G401.6 (cell line): Measurements from ENCODE around the gene GCNT1.
"Not testable (repeated sequence)": the region's sequence is repeated elsewhere in the genome, so short reads cannot be mapped to it uniquely, and the experiment has no call there.

ENCODE experiments used
- FAIRE-seq: peaks from 2 replicates; lab custom pipeline; 2012; peaks lifted over from hg19 to GRCh38; lab: Jason Lieb, UNC

GCNT1 gene

DNA sequence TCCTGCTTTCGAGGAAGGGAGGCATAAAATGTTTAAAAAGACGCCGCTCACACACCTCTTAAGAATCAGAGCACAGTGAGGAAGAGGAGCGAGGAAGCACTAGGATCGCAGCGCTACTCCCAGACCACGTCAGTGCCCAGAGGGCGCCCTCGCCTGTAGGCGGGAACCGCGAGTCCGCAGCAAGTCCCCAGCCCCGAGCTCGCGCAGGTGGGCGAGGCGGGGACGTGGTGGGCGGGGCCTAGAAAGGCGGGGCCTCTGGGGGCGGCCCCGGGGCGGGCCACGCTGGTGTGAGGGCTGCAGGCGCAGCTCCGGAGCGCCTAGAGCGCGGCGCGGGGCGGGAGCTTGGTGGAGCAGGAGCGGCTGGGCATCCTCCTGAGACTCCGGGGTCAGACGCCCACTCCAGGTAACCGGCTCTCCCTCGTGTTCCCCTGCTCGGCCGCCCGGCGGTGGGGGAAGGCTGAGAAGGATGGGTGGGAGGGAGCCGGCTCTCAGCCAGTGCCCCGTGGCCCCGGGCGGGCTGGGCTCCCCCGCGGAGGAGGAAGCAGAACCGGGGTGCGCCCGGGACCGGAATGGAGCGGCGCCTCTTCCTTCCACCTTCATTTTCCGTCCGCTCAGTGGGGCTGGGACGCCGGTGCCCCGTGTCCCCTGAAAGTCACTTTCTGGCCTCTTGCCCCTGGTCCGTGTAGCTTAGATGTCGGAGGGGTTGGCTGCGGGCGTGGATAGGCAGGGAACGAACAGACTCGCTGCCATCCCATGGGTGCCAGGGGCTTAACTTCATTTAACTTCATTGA, at the start of gene GCNT1:
TSS of gene GCNT1 (plus strand) at position 280 of the 791 bp plus-strand sequence. CDS start 43,200 bp downstream, outside the sequence.
- FAIRE-seq = no peak

DNA sequence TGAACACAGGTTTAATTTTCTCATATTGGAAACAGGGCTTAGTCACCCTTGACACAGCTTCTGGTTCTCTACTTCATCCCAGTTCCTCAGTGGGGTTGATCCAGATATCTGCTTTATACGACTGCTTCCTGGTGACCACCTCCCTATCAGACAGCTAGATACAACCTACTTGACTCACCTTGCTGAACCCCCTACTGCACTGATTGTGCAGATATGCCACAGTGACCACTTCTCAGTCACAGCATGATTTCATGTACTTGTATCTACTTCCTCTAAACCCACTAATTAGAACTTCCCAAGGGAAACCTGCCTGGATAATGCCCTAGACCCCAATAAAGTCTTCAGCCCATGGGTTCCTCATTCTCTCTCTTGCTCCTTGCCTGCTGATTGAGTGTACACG, 46.3 kb upstream of the GCNT1 start:
- no peak for FAIRE-seq

DNA sequence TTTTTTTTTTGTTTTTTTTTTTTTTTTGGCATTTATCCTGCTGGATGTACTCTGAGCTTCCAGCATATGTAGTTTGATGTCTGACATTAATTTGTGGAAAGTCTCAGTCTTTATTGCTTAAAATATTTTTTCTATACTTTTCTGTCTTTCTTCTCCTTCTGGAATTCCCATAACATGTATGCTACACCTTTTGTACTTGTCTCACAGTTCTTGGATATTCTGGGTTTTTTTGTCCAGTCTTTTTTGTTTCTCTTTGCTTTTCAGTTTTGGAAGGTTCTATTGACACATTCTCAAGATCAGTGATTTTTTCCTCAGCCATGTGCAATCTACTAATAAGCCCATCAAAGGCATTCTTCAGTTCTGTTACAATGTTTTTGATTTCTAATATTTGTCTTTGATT, 45.3 kb upstream of the GCNT1 start:
- no peak for FAIRE-seq

DNA sequence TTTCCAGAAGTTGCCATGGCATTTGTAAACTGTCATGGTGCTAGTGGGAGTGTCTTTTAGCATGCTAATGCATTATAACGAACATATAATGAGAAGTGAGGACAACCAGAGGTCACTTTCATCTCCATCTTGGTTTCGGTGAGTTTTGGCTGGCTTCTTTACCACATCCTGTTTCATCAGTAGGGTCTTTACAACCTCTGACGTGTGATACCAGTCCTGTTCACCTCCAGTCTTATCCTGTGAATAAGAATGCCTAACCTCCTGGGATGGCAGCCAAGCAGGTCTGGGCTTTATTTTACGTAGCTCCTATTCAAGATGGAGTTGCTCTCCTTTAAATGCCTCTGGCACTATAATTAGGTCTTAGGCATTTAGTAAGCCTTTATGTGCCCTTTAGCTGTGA, 44.3 kb upstream of the GCNT1 start:
- no peak for FAIRE-seq

DNA sequence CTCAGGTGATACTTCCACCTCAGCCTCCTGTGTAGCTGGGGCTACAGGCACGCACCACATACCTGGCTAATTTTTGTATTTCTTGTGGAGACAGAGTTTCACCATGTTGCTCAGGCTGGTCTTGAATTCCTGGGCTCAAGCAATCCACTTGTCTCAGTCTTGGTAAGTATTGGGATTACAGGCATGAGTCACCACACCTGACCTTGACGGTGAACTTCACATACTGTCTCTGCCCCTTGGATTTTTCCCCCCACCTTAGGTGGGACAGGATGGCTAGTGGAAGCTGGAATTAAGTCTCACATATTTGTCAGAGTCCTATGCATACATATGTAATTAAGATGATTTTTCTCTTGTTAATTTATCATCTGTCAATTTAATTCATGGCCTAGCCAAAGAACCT, 43.8 kb upstream of the GCNT1 start:
- no peak for FAIRE-seq

DNA sequence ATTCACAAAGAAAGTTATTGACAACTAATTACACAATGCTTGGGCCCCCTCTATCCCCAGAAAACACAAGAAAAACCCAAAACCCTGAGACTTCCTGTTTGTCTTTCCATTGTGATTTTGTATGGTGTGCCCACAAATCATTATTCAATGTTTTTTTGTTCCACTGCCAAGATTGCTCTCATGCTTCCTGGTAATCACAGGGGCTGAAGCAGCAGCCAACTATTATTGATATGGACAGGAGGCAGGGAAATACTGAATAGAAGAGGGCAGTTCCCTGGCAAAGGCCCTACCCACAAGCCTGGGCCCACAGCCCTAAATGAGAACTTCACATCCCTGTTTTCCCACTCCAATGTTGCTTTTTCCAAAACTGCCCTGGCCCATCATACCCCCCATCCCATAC, 43.3 kb upstream of the GCNT1 start:
- FAIRE-seq = no peak

DNA sequence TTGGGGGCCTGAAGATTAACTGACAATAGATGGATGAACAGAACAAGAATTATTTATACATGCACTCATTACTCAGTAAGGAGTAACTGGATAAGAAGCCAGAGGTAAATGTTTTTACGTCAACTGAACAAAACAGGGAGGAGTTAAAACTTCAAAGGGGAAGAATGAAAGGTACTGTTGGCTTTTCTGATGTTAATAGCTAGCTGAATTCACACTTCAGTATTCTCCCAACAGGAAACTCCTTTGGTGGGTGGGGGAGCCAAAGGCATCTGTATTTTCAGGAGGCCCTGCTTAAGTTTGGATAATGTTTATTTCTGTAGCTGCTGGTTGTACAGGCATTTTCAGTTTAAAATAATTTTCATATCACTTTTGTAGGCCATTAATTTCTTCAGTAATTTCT, 41.6 kb upstream of the GCNT1 start:
- FAIRE-seq = no peak

DNA sequence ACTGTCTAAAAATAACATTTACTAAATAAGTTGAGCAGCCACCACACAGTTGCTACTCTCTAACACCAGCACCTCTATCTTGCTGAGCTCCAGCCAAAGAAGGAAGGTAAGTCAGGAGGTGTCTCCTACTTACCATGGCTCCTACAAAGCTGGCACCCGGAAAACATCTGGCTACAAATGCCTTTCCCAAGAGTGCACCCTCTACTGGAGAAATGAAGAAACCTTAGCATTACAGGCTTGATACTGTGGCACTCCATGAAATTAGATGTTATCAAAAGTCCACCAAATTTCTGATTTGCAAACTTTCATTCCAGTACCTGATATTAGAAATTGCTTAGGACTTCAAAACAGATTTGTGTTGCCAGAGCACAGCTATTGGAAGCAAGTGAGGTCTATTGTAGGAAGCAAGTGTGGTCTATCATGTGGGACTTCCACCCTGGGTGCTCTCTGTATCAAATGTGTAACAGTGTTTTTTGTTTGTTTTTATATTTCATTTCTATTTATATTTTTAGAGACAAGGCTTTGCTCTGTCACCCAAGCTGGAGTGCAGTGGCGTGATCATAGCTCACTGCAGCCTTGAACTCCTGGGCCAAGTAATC, 39.1 kb upstream of the GCNT1 start:
- peak; percentile 21 for FAIRE-seq

DNA sequence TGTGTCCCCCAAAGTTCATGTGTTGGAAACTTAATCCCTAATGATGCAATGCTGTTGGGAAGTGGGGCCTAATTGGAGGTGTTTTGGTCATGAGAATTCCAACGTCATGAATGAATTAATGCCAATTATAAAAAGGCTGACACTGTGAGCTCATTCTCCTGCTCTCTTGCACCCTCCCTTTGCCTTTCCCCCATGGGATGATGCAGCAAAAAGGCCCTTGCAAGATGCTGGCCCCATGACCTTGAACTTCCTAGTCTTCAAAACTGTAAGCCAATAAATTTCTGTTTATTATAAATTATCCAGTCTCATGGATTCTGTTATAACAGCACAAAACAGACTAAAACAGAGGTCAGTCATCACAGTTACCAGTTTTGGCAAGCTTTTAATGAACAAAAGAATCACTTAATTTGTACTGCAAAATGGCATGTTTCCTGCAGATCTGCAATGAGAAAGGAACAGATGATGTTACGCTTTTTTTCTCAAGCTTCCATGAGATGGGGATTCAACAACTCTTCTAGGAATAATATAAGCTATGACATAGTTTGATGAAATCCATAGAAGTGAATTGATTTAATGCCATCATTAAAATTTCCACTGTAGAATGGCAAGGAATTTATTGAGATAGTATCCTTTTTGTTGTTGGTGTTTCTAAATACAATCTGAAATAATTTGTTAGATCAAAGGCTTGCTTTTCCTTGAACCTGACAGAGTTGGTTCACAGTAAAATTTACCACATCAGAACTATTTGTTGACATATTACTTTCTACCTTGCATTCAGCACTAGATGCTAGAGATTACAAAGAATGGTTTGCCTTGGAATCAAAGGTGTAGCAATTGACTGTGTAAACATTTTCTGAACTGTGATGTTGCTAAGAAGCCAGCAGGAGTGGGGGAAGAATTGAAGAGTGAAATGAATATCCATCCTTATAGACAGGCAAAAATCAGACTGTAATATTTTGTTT, 35.5 kb upstream of the GCNT1 start:
- no peak for FAIRE-seq

DNA sequence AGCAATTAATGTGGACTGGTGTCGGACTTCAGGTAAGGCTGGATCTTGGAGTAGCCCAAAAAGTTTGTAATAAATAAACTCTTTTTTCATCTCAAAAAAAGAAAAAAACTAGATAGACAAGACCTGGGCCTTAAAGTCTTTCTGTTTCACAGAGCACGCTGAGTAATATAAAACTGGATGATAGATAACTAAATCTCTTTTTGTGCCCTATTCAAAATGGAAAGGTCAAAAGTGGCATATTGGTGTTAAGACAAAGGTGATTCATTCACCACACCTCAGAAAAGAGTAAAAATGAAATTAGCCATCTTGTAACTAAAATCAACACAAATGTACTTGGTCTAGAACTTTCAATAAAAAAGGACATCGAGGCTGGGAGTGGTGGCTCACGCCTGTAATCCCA, 34.5 kb upstream of the GCNT1 start:
- no peak for FAIRE-seq

DNA sequence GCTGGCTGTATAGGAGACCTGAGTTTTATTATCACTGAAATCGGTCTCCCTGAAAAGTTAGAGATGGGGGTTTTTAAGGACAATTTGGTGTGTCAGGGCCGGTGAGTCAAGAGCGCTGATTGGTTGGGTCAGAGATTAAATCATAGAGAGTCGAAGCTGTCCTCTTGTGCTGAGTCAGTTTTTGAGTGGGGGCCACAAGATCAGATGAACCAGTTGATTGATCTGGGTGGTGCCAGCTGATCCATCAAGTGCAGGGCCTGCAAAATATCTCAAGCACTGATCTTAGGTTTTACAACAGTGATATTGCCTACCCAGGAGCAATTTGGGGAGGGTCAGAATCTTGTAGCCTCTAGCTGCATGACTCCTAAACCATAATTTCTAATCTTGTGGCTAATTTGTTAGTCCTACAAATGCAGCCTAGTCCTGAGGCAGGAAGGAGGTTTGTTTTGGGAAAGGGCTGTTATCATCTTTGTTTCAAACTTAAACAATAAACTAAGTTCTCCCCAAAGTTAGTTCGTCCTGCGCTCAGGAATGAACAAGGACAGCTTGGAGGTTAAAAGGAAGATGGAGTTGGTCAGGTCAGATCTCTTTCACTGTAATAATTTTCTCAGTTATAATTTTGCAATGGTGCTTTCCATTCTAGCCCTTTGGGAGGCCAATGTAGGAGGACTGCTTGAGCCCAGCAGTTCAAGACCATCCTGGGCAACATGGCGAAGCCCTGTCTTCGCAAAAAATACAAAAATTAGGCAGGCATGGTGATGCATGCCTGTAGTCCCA, 33.1 kb upstream of the GCNT1 start:
- no peak for FAIRE-seq

DNA sequence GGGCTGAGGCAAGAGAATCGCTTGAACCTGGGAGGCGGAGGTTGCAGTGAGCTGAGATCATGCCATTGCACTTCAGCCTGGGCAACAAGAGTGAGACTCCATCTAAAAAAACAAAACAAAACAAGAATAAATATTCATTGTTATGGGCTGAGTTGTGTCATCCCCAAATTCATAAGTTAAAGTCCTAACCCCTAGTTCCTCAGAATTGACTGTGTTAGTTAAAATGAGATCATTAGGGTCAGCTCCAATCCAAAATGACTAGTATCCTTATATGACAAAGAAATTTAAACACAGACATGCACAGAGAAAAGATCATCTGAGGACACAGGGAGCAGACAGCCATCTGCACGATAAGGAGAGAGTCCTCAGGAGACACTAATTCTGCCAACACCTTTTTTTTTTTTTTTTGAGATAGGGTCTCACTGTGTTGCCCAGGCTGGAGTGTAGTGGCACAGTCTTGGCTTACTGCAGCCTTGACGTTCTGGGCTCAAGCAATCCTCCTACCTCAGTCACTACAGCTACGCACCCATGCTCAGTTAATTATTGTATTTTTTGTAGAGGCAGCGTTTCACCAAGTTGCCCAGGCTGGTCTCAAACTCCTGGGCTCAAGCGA, 32.1 kb upstream of the GCNT1 start:
- no peak for FAIRE-seq

DNA sequence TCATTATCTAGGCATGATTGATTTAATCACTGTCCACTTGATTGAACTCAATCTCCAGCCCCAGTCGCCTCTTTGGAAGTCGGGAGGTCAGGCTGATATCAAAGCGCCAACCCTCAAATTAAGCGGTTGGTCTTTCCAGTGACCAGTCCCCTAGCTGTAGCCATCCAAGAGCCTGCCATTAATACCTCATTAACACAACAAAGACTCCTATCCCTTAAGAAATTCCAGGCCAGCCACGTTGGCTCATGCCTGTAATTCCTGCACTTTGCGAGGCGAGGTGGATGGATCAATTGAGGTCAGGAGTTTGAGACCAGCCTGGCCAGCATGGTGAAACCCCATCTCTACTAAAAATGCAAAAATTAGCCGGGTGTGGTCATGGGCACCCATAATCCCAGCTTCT, 27.4 kb upstream of the GCNT1 start:
- no peak for FAIRE-seq

DNA sequence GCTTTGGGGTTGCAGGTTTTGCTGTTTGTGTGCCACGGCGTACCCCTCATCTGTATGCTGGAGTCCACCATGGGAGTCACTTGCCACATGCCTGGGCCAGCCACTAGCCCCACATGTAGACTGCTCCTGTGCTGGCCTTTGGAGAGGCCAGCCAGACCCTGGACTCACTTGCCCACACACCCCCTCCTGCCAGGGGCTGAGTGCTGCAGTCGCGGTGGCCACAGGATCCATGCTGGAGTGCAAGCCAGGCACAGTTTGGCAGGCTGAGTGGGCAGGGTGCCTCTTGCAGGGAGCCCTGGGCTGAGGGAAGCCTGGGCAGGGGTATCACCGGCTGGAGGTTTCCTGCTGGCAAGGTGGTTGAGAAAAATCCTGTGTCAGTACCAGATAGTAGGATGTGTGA, 25.6 kb upstream of the GCNT1 start:
- FAIRE-seq = no peak

DNA sequence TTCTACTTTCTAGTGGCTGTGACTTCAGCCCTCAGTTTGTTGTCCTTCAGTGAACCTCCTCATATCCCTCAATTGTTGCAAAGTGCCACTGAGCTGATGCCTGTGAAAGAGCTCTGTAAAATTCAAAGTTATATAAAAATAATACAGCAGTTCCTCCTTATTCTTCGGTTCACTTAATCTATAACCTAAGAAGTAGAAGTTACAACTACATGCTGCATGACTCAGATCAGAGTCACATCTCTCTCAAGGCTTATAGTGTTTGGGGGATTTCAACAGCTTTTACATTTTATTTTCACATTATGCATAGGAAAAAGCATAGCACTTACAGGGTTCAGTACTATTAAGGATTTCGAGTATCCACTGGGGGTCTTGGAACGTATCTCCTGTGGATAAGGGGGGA, 25.1 kb upstream of the GCNT1 start:
- FAIRE-seq = no peak

DNA sequence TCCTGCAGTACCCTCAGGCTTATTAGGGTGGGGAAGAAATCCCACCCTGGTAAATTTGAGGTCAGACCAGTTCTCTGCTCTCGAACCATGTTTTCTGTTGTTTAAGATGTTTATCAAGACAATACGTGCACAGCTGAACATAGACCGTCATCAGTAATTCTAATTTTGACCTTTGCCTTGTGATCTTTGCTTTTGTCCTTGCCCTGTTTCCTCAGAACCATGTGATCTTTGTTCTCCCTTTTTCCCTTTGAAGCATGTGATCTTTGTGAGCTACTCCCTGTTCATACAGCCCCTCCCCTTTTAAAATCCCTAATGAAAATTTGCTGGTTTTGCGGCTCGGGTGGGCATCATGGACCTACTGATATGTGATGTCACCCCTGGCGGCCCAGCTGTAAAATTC, 24.1 kb upstream of the GCNT1 start:
- not testable (repeated sequence) for FAIRE-seq

DNA sequence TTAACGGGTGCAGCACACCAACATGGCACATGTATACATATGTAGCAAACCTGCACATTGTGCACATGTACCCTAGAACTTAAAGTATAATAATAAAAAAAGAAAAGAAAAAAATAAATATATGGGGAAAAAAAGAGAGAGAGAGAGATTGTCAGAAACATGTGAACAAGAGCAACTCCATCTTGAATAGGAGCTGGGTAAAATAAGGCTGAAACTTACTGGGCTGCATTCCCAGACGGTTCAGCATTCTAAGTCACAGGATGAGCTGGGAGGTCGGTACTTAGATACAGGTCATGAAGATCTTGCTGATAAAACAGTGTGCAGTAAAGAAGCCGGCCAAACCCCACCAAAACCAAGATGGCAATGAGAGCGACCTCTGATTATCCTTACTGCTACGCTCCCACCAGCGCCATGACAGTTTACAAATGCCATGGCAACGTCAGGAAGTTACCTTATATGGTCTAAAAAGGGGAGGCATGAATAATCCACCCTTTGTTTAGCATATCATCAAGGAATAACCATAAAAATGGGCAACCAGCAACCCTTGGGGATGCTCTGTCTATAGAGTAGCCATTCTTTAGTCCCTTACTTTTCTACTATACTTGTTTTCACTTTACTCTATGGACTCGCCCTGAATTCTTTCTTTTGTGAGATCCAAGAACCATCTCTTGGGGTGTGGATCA, 21.8 kb upstream of the GCNT1 start:
- FAIRE-seq = not testable (repeated sequence)

DNA sequence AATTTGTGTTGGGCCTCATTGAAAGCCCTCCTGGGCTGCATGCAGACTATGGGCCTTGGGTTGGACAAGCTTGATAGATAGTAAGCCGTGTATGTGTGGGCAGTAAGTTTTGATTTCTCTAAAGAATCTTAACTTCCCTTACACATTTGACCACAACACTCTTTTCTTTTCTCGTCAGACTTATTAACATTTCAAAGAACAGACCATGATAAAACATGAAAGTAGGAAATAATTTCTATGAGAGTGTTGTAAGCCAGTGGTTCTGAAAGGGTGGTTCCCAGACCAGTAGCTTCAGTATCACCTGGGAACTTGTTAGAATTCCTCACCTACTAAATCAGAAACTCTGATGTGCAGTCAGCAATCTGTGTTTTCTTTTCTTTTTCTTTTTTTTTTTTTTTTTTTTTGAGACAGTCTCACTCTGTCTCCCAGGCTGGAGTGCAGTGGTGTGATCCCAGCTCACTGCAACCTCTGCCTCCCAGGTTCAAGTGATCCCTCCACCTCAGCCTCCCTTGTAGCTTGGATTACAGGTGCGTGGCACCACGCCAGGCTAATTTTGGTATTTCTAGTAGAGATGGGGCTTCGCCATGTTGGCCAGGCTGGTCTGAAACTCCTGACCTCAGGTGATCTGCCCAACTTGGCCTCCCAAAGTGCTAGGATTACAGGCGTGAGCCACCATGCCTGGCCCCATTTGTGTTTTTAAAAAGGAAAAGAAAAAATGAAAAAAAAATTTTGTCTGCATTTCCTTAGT, 20.0 kb upstream of the GCNT1 start:
- FAIRE-seq = no peak

DNA sequence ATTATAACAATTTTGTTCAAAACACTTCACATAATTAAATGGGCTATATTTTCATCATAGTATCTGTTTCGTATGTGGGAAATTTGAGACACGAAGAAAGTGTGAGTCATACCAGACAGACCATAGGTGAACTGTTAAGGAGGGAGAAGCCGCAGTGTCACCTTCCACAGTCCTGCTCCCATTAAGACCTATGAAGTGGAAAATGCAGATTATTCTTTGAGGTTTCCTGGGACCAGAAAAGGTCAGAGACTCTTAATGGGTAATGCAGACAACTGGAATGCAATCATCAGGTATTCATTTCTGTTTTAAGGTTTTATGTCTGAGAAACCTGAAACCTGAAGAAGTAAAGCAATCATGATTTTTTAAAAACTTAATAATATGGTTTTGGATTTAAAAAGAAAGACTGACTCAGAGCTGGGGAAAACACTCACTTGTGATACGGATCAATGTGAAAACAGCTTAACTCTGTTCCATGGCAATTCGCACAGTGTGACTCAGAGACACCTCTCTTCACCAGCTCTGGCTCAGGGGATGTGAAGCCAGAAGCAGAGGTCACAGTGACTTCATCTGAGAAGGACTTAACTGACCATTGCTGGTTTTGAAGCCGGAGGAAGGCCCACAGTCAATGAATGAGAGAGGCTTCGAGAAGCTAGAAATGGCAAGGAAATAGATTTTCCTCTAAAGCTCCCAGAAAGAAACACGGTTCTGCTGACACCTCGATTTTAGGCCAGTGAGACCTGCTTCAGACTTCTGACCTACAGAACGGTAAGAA, 17.2 kb upstream of the GCNT1 start:
- FAIRE-seq = no peak

DNA sequence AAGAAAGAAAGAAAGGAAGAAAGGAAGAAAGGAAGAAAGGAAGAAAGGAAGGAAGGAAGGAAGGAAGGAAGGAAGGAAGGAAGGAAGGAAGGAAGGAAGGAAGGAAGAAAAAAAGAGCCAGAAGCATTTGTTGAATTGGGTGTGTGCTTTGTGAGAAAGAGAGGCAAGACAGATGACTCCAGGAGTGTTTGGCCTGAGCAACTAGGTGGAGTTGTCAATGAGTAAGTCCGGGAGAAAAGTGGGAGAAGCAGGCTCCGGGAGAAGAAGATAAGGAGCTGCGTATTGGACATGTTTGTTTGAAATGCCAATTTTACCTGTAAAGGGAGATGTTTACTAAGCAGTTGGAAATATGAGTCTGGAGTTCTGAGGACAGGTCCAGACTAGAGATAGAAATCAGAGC, 15.1 kb upstream of the GCNT1 start:
- FAIRE-seq = no peak
